GM23338 (cell line): ENCODE measurements around the gene MFGE8. TPM values are rescaled to one million over a fixed set of nuclear protein-coding genes. Genes with fewer than 3 reads are reported as not detected.
A peak's percentile ranks its signal among the peaks of the same experiment; 100 is the strongest.

ENCODE experiments used
- ATAC-seq: fragments of 200-7000 bp; cut with Tn5 transposase; 3 replicates; pipeline ENCODE4 v1.9.1; 2020
- DNase-seq: peaks from one replicate; pipeline ENCODE4 v3.0.0-alpha.2; 2015; ENCODE audit warnings: low spot score
- H2AFZ ChIP-seq: fragments of 200-600 bp; sonication (generic); 2 replicates; pipeline ENCODE4 v1.8.0; 2016; ENCODE audit warnings: antibody characterized with exemption, mild to moderate bottlenecking, moderate library complexity
- H3F3A ChIP-seq: fragments of 200-600 bp; sonication (generic); replicated peaks from 2 replicates; pipeline ENCODE4 v1.8.0; 2017; ENCODE audit warnings: antibody characterized with exemption, mixed run types, low read depth
- H3K27ac ChIP-seq: fragments of 200-600 bp; sonication (generic); 2 replicates; pipeline ENCODE4 v1.6.1; 2016; ENCODE audit warnings: low read depth
- H3K27me3 ChIP-seq: fragments of 200-600 bp; sonication (generic); 2 replicates; pipeline ENCODE4 v1.8.0; 2016; ENCODE audit warnings: mild to moderate bottlenecking, mixed run types, moderate library complexity; ENCODE audit not compliant: insufficient read depth
- H3K36me3 ChIP-seq: fragments of 200-600 bp; sonication (generic); 2 replicates; pipeline ENCODE4 v1.8.0; 2016; ENCODE audit warnings: mild to moderate bottlenecking; ENCODE audit not compliant: insufficient read depth
- H3K4me1 ChIP-seq: fragments of 200-600 bp; sonication (generic); 2 replicates; pipeline ENCODE4 v1.8.0; 2016; ENCODE audit warnings: mild to moderate bottlenecking, moderate library complexity; ENCODE audit not compliant: insufficient read depth
- H3K4me2 ChIP-seq: fragments of 200-600 bp; sonication (generic); 2 replicates; pipeline ENCODE4 v1.7.1; 2017; ENCODE audit warnings: mixed run types
- H3K4me3 ChIP-seq: fragments of 200-600 bp; sonication (generic); 2 replicates; pipeline ENCODE4 v1.6.1; 2016; ENCODE audit warnings: mixed run types
- H3K79me2 ChIP-seq: fragments of 200-600 bp; sonication (generic); replicated peaks from 2 replicates; pipeline ENCODE4 v1.8.0; 2017; ENCODE audit warnings: mild to moderate bottlenecking; ENCODE audit not compliant: insufficient read depth
- H3K9me2 ChIP-seq: fragments of 200-600 bp; sonication (generic); 2 replicates; pipeline ENCODE4 v1.8.0; 2017; ENCODE audit not compliant: insufficient read depth
- H4K20me1 ChIP-seq: fragments of 200-600 bp; sonication (generic); replicated peaks from 2 replicates; pipeline ENCODE4 v1.8.0; 2017; ENCODE audit warnings: mild to moderate bottlenecking; ENCODE audit not compliant: insufficient read depth
- H3K27ac Mint-ChIP-seq: 2 replicates; pipeline ENCODE4 v1.8.0; 2020; ENCODE audit warnings: inconsistent platforms, mild to moderate bottlenecking, moderate library complexity, mixed read lengths
- H3K27me3 Mint-ChIP-seq: 3 replicates; pipeline ENCODE4 v1.8.0; 2022; ENCODE audit warnings: low read depth, mild to moderate bottlenecking, moderate library complexity, mixed read lengths, inconsistent platforms; ENCODE audit not compliant: insufficient read depth, poor library complexity
- H3K36me3 Mint-ChIP-seq: 3 replicates; pipeline ENCODE4 v1.8.0; 2021; ENCODE audit warnings: low read depth, mild to moderate bottlenecking, inconsistent platforms, moderate library complexity, mixed read lengths
- H3K4me1 Mint-ChIP-seq: 3 replicates; pipeline ENCODE4 v1.8.0; 2020; ENCODE audit warnings: mild to moderate bottlenecking, inconsistent platforms, mixed read lengths
- H3K4me3 Mint-ChIP-seq: 3 replicates; pipeline ENCODE4 v1.8.0; 2021; ENCODE audit warnings: moderate library complexity, mild to moderate bottlenecking, inconsistent platforms, mixed read lengths
- H3K9me3 Mint-ChIP-seq: 3 replicates; pipeline ENCODE4 v1.8.0; 2020; ENCODE audit warnings: moderate library complexity, mild to moderate bottlenecking, inconsistent platforms, mixed read lengths
- CREB1 ChIP-seq: fragments of 250-450 bp; sonication (Bioruptor Pico); IDR thresholded peaks from 2 replicates; pipeline ENCODE4 v1.5.0; 2020; ENCODE audit warnings: low read depth, mild to moderate bottlenecking, moderate library complexity
- EZH2 ChIP-seq: fragments of 200-600 bp; sonication (generic); IDR thresholded peaks from one replicate; pipeline ENCODE4 v1.8.0; 2017; ENCODE audit warnings: antibody characterized with exemption, mild to moderate bottlenecking, low read depth; ENCODE audit not compliant: unreplicated experiment
- EZH2phosphoT487 ChIP-seq: fragments of 200-600 bp; sonication (generic); IDR thresholded peaks from one replicate; pipeline ENCODE4 v1.8.1; 2018; ENCODE audit warnings: antibody characterized with exemption; ENCODE audit not compliant: unreplicated experiment
- JUNB ChIP-seq: IDR thresholded peaks from one replicate; pipeline ENCODE4 v1.6.1; 2016; ENCODE audit warnings: antibody characterized with exemption; ENCODE audit not compliant: unreplicated experiment
- NANOG ChIP-seq: IDR thresholded peaks from 2 replicates; pipeline ENCODE4 v1.6.1; 2016; ENCODE audit warnings: antibody characterized with exemption, borderline replicate concordance
- POLR2AphosphoS5 ChIP-seq: IDR thresholded peaks from 2 replicates; pipeline ENCODE4 v1.6.1; 2016; ENCODE audit warnings: antibody characterized with exemption, low read depth
- STAT1 ChIP-seq: IDR thresholded peaks from one replicate; pipeline ENCODE4 v1.6.1; 2016; ENCODE audit warnings: antibody characterized with exemption; ENCODE audit not compliant: unreplicated experiment
- ZNF114 ChIP-seq: fragments of 250-450 bp; sonication (Bioruptor Pico); IDR thresholded peaks from 2 replicates; pipeline ENCODE4 v1.5.0; 2020; ENCODE audit warnings: mild to moderate bottlenecking, moderate library complexity
- ZNF331 ChIP-seq: fragments of 250-450 bp; sonication (Bioruptor Pico); IDR thresholded peaks from 2 replicates; pipeline ENCODE4 v1.5.0; 2020; ENCODE audit warnings: low read depth, mild to moderate bottlenecking, moderate library complexity
- polyA plus RNA-seq: library from polyadenylated mRNA; unstranded; fragments of >200 nt; fragmentation: Nextera tagmentation; extraction: Ambion mirVana; gene quantifications from 2 replicates; pipeline ENCODE4 v1.2.1, GENCODE V29; 2016
- total RNA-seq: library from RNA; depleted of rRNA; stranded (reverse); fragments of >200 nt; shearing (Covaris generic); gene quantifications from 2 replicates; pipeline ENCODE4 v1.2.3, GENCODE V29; 2014
- TF ChIP-seq, protein P1 (sequence below): IDR thresholded peaks from one replicate; pipeline ENCODE4 v1.6.1; 2018; ENCODE audit warnings: antibody characterized with exemption; ENCODE audit not compliant: unreplicated experiment
- TF ChIP-seq, protein P2 (sequence below): fragments of 250-450 bp; sonication (Bioruptor Pico); IDR thresholded peaks from 2 replicates; pipeline ENCODE4 v1.5.0; 2020; ENCODE audit warnings: mild to moderate bottlenecking, moderate library complexity
- TF ChIP-seq, protein P3 (sequence below): IDR thresholded peaks from 2 replicates; pipeline ENCODE4 v1.6.1; 2016; ENCODE audit warnings: antibody characterized with exemption
- TF ChIP-seq, protein P4 (sequence below), 2 experiments: fragments of 200-600 bp in 1 of 2; sonication (generic) in 1 of 2; conservative IDR thresholded peaks; 2 replicates each; pipeline versions ENCODE4 v1.5.1 to v1.6.1; 2016 to 2017; ENCODE audit warnings: antibody characterized with exemption in 2 of 2, low read depth in 2 of 2, mild to moderate bottlenecking in 2 of 2, moderate library complexity in 1 of 2

Gene MFGE8
- total and polyA plus RNA-seq, 2 experiments from 2014 or later = 279 to 671 TPM

DNA sequence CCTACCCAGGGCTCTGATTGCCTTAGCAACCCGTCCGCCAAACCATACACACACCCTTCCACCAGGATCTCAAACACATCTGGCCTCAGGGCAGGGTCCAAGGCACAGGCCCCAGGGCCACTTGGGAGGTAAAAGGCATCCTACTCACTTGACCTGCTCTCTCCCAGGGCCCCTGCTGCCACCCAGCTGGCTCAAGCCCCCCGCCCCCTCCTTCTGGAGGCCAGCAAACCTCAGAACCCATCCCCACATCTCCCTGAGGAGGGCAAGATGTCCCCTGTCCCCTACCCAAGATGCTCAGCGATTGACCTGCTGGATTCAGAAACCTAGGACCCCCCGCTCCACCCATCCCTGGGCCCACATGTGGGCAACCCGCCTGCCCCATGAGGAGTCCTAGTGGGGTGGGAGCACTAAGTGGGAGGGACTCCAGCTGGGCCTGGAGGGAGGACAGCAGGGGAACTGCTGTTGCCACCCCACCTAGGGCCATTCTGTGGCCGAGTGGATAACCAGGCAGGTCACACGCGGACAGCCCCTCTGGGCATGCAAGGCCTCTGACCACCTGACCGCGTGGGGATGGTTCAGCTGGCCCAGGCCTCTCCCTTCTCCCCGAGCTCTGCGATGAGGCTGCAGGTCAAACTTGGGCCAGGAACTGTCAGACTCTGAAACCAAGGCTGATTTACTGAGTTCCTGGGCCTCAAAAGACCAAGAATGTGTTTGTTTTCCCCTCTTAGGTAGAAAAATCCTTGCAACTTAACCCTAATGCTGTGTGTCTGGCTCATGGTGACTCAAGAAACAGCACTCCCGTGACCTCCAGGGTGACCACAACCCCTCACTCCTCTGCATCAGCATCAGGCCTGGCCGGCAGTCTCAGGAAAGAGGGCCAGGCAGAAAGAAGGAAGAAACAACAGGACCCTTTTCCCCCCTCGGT is 4.2 kb downstream of the MFGE8 start:
- no peaks in the 10 kb centered on the region for H3K27me3 ChIP-seq
- ATAC-seq = no peak
- peaks cover 35% of the 10 kb centered on the region for H3K4me1 ChIP-seq
- H3K9me2 ChIP-seq = no peaks in the 10 kb centered on the region
- H3K36me3 Mint-ChIP-seq = peaks cover 87% of the 10 kb centered on the region
- H2AFZ ChIP-seq = no peak overlapping the region
- H3K79me2 ChIP-seq = peaks cover 55% of the 10 kb centered on the region
- H3K9me3 Mint-ChIP-seq = no peaks in the 10 kb centered on the region
- H3F3A ChIP-seq = peaks cover 24% of the 10 kb centered on the region
- no peak overlapping the region for H3K27ac ChIP-seq
- TF ChIP-seq EZH2 (no peak), ZNF114 (CRISPR knock-in tag) (no peak), STAT1 (no peak), POLR2AphosphoS5 (no peak), JUNB (no peak), NANOG (no peak), CREB1 (CRISPR knock-in tag) (no peak), ZNF331 (CRISPR knock-in tag) (no peak), EZH2phosphoT487 (no peak)
- TF ChIP-seq, protein P1, sequence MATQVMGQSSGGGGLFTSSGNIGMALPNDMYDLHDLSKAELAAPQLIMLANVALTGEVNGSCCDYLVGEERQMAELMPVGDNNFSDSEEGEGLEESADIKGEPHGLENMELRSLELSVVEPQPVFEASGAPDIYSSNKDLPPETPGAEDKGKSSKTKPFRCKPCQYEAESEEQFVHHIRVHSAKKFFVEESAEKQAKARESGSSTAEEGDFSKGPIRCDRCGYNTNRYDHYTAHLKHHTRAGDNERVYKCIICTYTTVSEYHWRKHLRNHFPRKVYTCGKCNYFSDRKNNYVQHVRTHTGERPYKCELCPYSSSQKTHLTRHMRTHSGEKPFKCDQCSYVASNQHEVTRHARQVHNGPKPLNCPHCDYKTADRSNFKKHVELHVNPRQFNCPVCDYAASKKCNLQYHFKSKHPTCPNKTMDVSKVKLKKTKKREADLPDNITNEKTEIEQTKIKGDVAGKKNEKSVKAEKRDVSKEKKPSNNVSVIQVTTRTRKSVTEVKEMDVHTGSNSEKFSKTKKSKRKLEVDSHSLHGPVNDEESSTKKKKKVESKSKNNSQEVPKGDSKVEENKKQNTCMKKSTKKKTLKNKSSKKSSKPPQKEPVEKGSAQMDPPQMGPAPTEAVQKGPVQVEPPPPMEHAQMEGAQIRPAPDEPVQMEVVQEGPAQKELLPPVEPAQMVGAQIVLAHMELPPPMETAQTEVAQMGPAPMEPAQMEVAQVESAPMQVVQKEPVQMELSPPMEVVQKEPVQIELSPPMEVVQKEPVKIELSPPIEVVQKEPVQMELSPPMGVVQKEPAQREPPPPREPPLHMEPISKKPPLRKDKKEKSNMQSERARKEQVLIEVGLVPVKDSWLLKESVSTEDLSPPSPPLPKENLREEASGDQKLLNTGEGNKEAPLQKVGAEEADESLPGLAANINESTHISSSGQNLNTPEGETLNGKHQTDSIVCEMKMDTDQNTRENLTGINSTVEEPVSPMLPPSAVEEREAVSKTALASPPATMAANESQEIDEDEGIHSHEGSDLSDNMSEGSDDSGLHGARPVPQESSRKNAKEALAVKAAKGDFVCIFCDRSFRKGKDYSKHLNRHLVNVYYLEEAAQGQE = no peak
- TF ChIP-seq, protein P2, sequence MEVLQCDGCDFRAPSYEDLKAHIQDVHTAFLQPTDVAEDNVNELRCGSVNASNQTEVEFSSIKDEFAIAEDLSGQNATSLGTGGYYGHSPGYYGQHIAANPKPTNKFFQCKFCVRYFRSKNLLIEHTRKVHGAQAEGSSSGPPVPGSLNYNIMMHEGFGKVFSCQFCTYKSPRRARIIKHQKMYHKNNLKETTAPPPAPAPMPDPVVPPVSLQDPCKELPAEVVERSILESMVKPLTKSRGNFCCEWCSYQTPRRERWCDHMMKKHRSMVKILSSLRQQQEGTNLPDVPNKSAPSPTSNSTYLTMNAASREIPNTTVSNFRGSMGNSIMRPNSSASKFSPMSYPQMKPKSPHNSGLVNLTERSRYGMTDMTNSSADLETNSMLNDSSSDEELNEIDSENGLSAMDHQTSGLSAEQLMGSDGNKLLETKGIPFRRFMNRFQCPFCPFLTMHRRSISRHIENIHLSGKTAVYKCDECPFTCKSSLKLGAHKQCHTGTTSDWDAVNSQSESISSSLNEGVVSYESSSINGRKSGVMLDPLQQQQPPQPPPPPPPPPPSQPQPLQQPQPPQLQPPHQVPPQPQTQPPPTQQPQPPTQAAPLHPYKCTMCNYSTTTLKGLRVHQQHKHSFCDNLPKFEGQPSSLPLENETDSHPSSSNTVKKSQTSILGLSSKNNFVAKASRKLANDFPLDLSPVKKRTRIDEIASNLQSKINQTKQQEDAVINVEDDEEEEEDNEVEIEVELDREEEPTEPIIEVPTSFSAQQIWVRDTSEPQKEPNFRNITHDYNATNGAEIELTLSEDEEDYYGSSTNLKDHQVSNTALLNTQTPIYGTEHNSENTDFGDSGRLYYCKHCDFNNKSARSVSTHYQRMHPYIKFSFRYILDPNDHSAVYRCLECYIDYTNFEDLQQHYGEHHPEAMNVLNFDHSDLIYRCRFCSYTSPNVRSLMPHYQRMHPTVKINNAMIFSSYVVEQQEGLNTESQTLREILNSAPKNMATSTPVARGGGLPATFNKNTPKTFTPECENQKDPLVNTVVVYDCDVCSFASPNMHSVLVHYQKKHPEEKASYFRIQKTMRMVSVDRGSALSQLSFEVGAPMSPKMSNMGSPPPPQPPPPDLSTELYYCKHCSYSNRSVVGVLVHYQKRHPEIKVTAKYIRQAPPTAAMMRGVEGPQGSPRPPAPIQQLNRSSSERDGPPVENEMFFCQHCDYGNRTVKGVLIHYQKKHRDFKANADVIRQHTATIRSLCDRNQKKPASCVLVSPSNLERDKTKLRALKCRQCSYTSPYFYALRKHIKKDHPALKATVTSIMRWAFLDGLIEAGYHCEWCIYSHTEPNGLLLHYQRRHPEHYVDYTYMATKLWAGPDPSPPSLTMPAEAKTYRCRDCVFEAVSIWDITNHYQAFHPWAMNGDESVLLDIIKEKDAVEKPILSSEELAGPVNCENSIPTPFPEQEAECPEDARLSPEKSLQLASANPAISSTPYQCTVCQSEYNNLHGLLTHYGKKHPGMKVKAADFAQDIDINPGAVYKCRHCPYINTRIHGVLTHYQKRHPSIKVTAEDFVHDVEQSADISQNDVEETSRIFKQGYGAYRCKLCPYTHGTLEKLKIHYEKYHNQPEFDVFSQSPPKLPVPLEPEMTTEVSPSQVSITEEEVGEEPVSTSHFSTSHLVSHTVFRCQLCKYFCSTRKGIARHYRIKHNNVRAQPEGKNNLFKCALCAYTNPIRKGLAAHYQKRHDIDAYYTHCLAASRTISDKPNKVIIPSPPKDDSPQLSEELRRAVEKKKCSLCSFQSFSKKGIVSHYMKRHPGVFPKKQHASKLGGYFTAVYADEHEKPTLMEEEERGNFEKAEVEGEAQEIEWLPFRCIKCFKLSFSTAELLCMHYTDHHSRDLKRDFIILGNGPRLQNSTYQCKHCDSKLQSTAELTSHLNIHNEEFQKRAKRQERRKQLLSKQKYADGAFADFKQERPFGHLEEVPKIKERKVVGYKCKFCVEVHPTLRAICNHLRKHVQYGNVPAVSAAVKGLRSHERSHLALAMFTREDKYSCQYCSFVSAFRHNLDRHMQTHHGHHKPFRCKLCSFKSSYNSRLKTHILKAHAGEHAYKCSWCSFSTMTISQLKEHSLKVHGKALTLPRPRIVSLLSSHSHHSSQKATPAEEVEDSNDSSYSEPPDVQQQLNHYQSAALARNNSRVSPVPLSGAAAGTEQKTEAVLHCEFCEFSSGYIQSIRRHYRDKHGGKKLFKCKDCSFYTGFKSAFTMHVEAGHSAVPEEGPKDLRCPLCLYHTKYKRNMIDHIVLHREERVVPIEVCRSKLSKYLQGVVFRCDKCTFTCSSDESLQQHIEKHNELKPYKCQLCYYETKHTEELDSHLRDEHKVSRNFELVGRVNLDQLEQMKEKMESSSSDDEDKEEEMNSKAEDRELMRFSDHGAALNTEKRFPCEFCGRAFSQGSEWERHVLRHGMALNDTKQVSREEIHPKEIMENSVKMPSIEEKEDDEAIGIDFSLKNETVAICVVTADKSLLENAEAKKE (CRISPR knock-in tag) = no peak
- TF ChIP-seq, protein P3, sequence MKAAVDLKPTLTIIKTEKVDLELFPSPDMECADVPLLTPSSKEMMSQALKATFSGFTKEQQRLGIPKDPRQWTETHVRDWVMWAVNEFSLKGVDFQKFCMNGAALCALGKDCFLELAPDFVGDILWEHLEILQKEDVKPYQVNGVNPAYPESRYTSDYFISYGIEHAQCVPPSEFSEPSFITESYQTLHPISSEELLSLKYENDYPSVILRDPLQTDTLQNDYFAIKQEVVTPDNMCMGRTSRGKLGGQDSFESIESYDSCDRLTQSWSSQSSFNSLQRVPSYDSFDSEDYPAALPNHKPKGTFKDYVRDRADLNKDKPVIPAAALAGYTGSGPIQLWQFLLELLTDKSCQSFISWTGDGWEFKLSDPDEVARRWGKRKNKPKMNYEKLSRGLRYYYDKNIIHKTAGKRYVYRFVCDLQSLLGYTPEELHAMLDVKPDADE = no peak
- TF ChIP-seq, protein P4, sequence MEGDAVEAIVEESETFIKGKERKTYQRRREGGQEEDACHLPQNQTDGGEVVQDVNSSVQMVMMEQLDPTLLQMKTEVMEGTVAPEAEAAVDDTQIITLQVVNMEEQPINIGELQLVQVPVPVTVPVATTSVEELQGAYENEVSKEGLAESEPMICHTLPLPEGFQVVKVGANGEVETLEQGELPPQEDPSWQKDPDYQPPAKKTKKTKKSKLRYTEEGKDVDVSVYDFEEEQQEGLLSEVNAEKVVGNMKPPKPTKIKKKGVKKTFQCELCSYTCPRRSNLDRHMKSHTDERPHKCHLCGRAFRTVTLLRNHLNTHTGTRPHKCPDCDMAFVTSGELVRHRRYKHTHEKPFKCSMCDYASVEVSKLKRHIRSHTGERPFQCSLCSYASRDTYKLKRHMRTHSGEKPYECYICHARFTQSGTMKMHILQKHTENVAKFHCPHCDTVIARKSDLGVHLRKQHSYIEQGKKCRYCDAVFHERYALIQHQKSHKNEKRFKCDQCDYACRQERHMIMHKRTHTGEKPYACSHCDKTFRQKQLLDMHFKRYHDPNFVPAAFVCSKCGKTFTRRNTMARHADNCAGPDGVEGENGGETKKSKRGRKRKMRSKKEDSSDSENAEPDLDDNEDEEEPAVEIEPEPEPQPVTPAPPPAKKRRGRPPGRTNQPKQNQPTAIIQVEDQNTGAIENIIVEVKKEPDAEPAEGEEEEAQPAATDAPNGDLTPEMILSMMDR (conservative IDR thresholded peaks at IDR 0.05; ENCODE audit: low read depth in 2 of 2) = no peak
- H3K4me1 Mint-ChIP-seq = peaks cover 73% of the 10 kb centered on the region
- H3K4me3 Mint-ChIP-seq = peak overlapping the region; percentile 91
- H3K27me3 Mint-ChIP-seq = peaks cover 17% of the 10 kb centered on the region
- H4K20me1 ChIP-seq = peaks cover 43% of the 10 kb centered on the region
- DNase-seq = no peak
- H3K36me3 ChIP-seq = peaks cover 50% of the 10 kb centered on the region
- H3K27ac Mint-ChIP-seq = peak overlapping the region; percentile 96
- peak overlapping the region; percentile 99; the same call in 1 of the 2 replicates for H3K4me2 ChIP-seq
- H3K4me3 ChIP-seq = peak overlapping the region; percentile 99; the same call in 1 of the 2 replicates
